Ishikawa (cell line): ENCODE measurements around the gene RTTN.

Experiments
- CEBPB ChIP-seq: IDR thresholded peaks from 2 replicates; pipeline ENCODE4 v1.6.1; 2012
- CREB1 ChIP-seq: IDR thresholded peaks from 2 replicates; pipeline ENCODE4 v1.6.1; 2012; ENCODE audit warnings: low read depth
- EGR1 ChIP-seq: IDR thresholded peaks from 2 replicates; pipeline ENCODE4 v1.6.1; 2012
- EP300 ChIP-seq: IDR thresholded peaks from 2 replicates; pipeline ENCODE4 v1.6.1; 2012; ENCODE audit warnings: borderline replicate concordance
- FOXM1 ChIP-seq: IDR thresholded peaks from 2 replicates; pipeline ENCODE4 v1.6.1; 2012; ENCODE audit warnings: low read depth, borderline replicate concordance
- MAX ChIP-seq: IDR thresholded peaks from 2 replicates; pipeline ENCODE4 v1.6.1; 2012
- NFIC ChIP-seq: IDR thresholded peaks from 2 replicates; pipeline ENCODE4 v1.6.1; 2012
- RAD21 ChIP-seq: IDR thresholded peaks from 2 replicates; pipeline ENCODE4 v1.6.1; 2012; ENCODE audit warnings: low read depth
- REST ChIP-seq: IDR thresholded peaks from 2 replicates; pipeline ENCODE4 v1.6.1; 2012; ENCODE audit warnings: low read depth, mild to moderate bottlenecking
- TAF1 ChIP-seq: IDR thresholded peaks from 2 replicates; pipeline ENCODE4 v1.6.1; 2012; ENCODE audit warnings: low read depth, mild to moderate bottlenecking
- TCF12 ChIP-seq: IDR thresholded peaks from 2 replicates; pipeline ENCODE4 v1.6.1; 2012; ENCODE audit warnings: low read depth
- TEAD4 ChIP-seq: IDR thresholded peaks from 2 replicates; pipeline ENCODE4 v1.6.1; 2012
- USF1 ChIP-seq: IDR thresholded peaks from 2 replicates; pipeline ENCODE4 v1.6.1; 2012
- YY1 ChIP-seq: IDR thresholded peaks from 2 replicates; pipeline ENCODE4 v1.6.1; 2012; ENCODE audit warnings: low read depth
- ZBTB7A ChIP-seq: IDR thresholded peaks from 2 replicates; pipeline ENCODE4 v1.6.1; 2012; ENCODE audit warnings: low read depth

Gene RTTN

DNA sequence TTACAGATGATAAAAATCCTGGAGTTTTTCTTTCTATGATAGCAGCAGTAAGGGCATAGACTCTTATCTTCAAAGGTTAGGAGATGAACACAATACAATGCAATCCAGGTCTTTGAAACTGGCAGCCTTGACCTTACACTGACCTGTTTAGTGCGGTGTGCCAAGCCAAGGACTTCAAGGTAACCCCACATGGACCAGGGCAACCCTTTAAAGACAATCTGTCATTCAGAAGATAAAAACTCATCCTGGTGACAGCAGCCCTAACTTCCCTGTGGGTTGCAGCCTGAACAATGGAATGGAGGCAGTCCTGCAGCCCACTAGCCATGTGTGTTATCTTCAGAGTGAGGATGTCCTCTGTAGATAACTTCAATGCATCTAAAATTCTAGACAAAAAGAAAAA, 78.1 kb downstream of the RTTN start:
- TF ChIP-seq CREB1 (no peak), MAX (no peak)

DNA sequence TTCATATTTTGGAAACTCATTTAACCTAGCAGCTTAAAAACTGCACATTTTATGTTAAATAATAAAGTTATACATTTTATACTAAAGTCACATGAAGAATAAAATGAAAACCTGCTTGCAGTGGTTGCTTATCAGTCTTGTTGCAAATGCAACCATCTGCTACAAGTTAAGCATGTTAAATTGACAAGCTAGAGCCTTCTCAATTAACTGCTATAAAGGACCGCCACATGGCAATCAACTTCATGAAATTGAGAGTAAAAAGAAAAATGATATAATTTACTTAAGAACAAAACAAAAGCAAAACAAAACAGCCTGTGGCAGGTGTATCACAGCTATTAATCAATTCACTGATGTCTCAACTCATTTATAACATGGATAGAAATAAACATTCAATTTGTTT, 78.7 kb downstream of the RTTN start:
- TF ChIP-seq CREB1 = no peak
- TF ChIP-seq RAD21 = no peak
- TF ChIP-seq MAX = no peak
- TF ChIP-seq CEBPB = no peak
- no peak for TF ChIP-seq TCF12
- TF ChIP-seq TEAD4 = no peak
- TF ChIP-seq USF1 = no peak
- no peak for TF ChIP-seq NFIC
- no peak for TF ChIP-seq FOXM1
- TF ChIP-seq YY1 = no peak
- no peak for TF ChIP-seq EP300

DNA sequence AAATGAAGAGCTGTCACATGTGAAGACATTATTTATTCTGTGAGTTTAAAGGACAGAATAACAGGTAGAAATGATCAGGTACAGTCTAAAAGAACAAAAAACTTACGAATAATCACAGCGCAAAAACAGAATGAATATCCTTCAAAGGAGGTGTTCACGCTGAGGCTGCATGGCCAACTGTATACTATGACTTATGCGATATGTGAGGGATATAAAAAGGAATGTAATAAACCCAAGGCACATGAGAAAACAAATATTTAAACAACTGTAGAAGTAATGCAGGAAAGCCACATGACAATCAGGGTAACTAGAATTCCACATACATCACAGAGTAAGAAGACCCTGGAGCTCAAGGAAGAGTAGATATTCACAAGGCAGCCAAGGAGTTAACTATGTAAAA, 81.3 kb downstream of the RTTN start:
- TF ChIP-seq EGR1 = no peak
- TF ChIP-seq RAD21 = no peak
- TF ChIP-seq MAX = no peak
- no peak for TF ChIP-seq CEBPB
- no peak for TF ChIP-seq CREB1
- no peak for TF ChIP-seq FOXM1
- TF ChIP-seq TEAD4 = no peak

- no peak for TF ChIP-seq FOXM1
- no peak for TF ChIP-seq CREB1
- no peak for TF ChIP-seq TAF1
- no peak for TF ChIP-seq TCF12
- TF ChIP-seq MAX = no peak
- TF ChIP-seq NFIC = no peak
- no peak for TF ChIP-seq RAD21
- no peak for TF ChIP-seq EP300
- no peak for TF ChIP-seq REST
- TF ChIP-seq YY1 = no peak
- no peak for TF ChIP-seq ZBTB7A
- no peak for TF ChIP-seq USF1
- no peak for TF ChIP-seq EGR1
- TF ChIP-seq CEBPB = no peak
- TF ChIP-seq TEAD4 = no peak
These were observed 83.6 kb downstream of the RTTN start for GRCh38 chr18:70121842-70122241.

- TF ChIP-seq CREB1 = no peak
- no peak for TF ChIP-seq MAX
These were observed 88.5 kb downstream of the RTTN start for GRCh38 chr18:70116949-70117348.

- TF ChIP-seq REST (no peak), USF1 (no peak), TCF12 (no peak), CREB1 (no peak), MAX (no peak), ZBTB7A (no peak), FOXM1 (no peak), NFIC (no peak), RAD21 (no peak), CEBPB (no peak), EP300 (no peak), TAF1 (no peak), EGR1 (no peak), YY1 (no peak), TEAD4 (no peak)
These were observed 92.0 kb downstream of the RTTN start for GRCh38 chr18:70113511-70113910.
